Ecto neural progenitor cell (in vitro differentiated cells): ENCODE results near the gene F13B.
"Not testable (repeated sequence)": the region's sequence is repeated elsewhere in the genome, so short reads cannot be mapped to it uniquely, and the experiment has no call there.

Source experiments
- DNase-seq: peaks from one replicate; pipeline ENCODE4 v3.0.0-alpha.2; 2018; ENCODE audit warnings: low spot score

The F13B gene

GRCh38 chr1:197042676-197043341, 24.3 kb downstream of the F13B start:
- DNase-seq, result no peak

GRCh38 chr1:197041486-197042353, 25.3 kb downstream of the F13B start:
- DNase-seq, result no peak

- no peak for DNase-seq
These were observed 30.2 kb downstream of the F13B start for GRCh38 chr1:197036861-197037260.

GRCh38 chr1:197034631-197035339, 32.3 kb downstream of the F13B start:
- not testable (repeated sequence) for DNase-seq

GRCh38 chr1:197029749-197030148, 37.3 kb downstream of the F13B start:
- no peak for DNase-seq

- DNase-seq, result no peak
These were observed 39.7 kb downstream of the F13B start for GRCh38 chr1:197027359-197027758.

- DNase-seq, result no peak
These were observed 42.6 kb downstream of the F13B start for GRCh38 chr1:197024460-197024859.

- DNase-seq, result no peak
These were observed 45.3 kb downstream of the F13B start for GRCh38 chr1:197021716-197022115.

GRCh38 chr1:197017558-197018146, 49.4 kb downstream of the F13B start:
- DNase-seq, result no peak

GRCh38 chr1:197016751-197017150, 50.3 kb downstream of the F13B start:
- DNase-seq, result no peak

GRCh38 chr1:197013234-197013633, 53.8 kb downstream of the F13B start:
- DNase-seq, result no peak

- DNase-seq, result no peak
These were observed 55.4 kb downstream of the F13B start for GRCh38 chr1:197011614-197012013.

GRCh38 chr1:197008861-197009260, 58.2 kb downstream of the F13B start:
- DNase-seq, result no peak

GRCh38 chr1:197003132-197003531, 63.9 kb downstream of the F13B start:
- no peak for DNase-seq

- DNase-seq, result no peak
These were observed 65.2 kb downstream of the F13B start for GRCh38 chr1:197001828-197002227.

GRCh38 chr1:196997423-196997822, 69.6 kb downstream of the F13B start:
- DNase-seq, result no peak

- no peak for DNase-seq
These were observed 73.1 kb downstream of the F13B start for GRCh38 chr1:196993916-196994315.

- peak; percentile 86 for DNase-seq
These were observed 75.0 kb downstream of the F13B start for GRCh38 chr1:196991919-196992651.
